Kidney (tissue), 14 donors: ENCODE measurements around the gene ACSM3. TPM values are rescaled to one million over a fixed set of nuclear protein-coding genes. Genes with fewer than 3 reads are reported as not detected.

Experiments
- DNase-seq, 5 donors: peaks; one replicate each; pipeline ENCODE4 v3.0.0-alpha.2; 2013 to 2020
- FAIRE-seq: peaks from 2 replicates; lab custom pipeline; 2012; peaks lifted over from hg19 to GRCh38; lab: Jason Lieb, UNC
- H3K27ac ChIP-seq, 2 donors: one replicate each; pipeline ENCODE4 v1.7.0; 2013; ENCODE audit warnings: low read depth in 2 of 2, low read length in 2 of 2, inconsistent platforms in 1 of 2
- H3K27me3 ChIP-seq: one replicate; pipeline ENCODE4 v1.7.1; 2013; ENCODE audit warnings: low read length, inconsistent platforms; ENCODE audit not compliant: control insufficient read depth, insufficient read depth
- H3K36me3 ChIP-seq, 3 donors: one replicate each; pipeline versions ENCODE4 v1.7.0 to v1.7.1; 2013; ENCODE audit warnings: low read length in 3 of 3, control low read depth in 1 of 3, inconsistent platforms in 1 of 3; ENCODE audit not compliant: insufficient read depth in 3 of 3, control insufficient read depth in 2 of 3
- H3K4me1 ChIP-seq, 3 donors: one replicate each; pipeline versions ENCODE4 v1.7.0 to v1.7.1; 2013; ENCODE audit warnings: low read length in 3 of 3, inconsistent platforms in 1 of 3, low read depth in 1 of 3; ENCODE audit not compliant: control insufficient read depth in 2 of 3, insufficient read depth in 2 of 3
- H3K4me3 ChIP-seq, 3 donors: one replicate each; pipeline versions ENCODE4 v1.7.0 to v1.8.1; 2013; ENCODE audit warnings: low read length in 3 of 3, control low read depth in 1 of 3, inconsistent platforms in 1 of 3
- H3K9ac ChIP-seq, 3 donors: one replicate each; pipeline versions ENCODE4 v1.7.0 to v1.7.1; 2013; ENCODE audit warnings: low read length in 3 of 3, control low read depth in 1 of 3, inconsistent platforms in 1 of 3
- H3K9me3 ChIP-seq, 3 donors: one replicate each; pipeline versions ENCODE4 v1.7.0 to v1.7.1; 2013; ENCODE audit warnings: low read length in 3 of 3, control low read depth in 1 of 3, inconsistent platforms in 1 of 3; ENCODE audit not compliant: control insufficient read depth in 2 of 3, insufficient read depth in 1 of 3
- CTCF ChIP-seq: IDR thresholded peaks from 3 replicates; pipeline ENCODE4 v1.5.1; 2012; ENCODE audit warnings: mild to moderate bottlenecking, moderate library complexity, borderline replicate concordance; ENCODE audit not compliant: insufficient read depth; ENCODE audit errors: extremely low read depth
- intact Hi-C: fragments of 100-400 bp; cut with DNase I; formaldehyde crosslinking; loops from one replicate; pipeline ENCODE4 v1.11.1; 2022
- polyA plus RNA-seq: library from polyadenylated mRNA; stranded (reverse); fragments of 350-450 nt; fragmentation: Illumina TruSeq; extraction: RNeasy Lipid Tissue Mini Kit (QIAGEN cat#74804); gene quantifications from one replicate; pipeline ENCODE4 v1.2.3, GENCODE V29; 2014; ENCODE audit warnings: low read depth, low replicate concordance; ENCODE audit not compliant: insufficient read depth
- total RNA-seq: library from RNA; stranded (reverse); fragmentation: NEBNext Ultra II Directional; extraction: Animal tissue kit (Norgen Biotek cat#: 25700); gene quantifications from one replicate; pipeline ENCODE4 v1.2.1, GENCODE V29; 2021
- donor health status: control.
- donor health status: control.
- donor health status: control.
- donor health status: control.
- donor health status: control.
- donor health status: DM: yes; HTN: yes; CAD: no.
- donor health status: Normal renal cell carcinoma (clear cell type).

ACSM3 gene
- total and polyA plus RNA-seq, 2 donors from 2014 or later, result 31.5 to 139 TPM

- no peaks in the 10 kb centered on the region for H3K9me3 ChIP-seq
- H3K9ac ChIP-seq, result no peak overlapping the region
- DNase-seq (no peak), FAIRE-seq (no peak)
- H3K4me1 ChIP-seq, result no peaks in the 10 kb centered on the region
- H3K27ac ChIP-seq, result no peak overlapping the region
- no peak overlapping the region for H3K4me3 ChIP-seq
- H3K27me3 ChIP-seq, result no peaks in the 10 kb centered on the region
- intact Hi-C loops, result no loop called here
- TF ChIP-seq CTCF, result no peak
- H3K36me3 ChIP-seq, result no peaks in the 10 kb centered on the region
Observed at GRCh38 chr16:20818929-20819585, 55.2 kb downstream of the ACSM3 start.

GRCh38 chr16:20821682-20822081 is 57.9 kb downstream of the ACSM3 start:
- no peak for FAIRE-seq
- Histone ChIP-seq H3K9me3 (no peaks in the 10 kb centered on the region), H3K4me3 (no peak overlapping the region), H3K4me1 (no peaks in the 10 kb centered on the region), H3K27ac (no peak overlapping the region), H3K9ac (no peak overlapping the region), H3K36me3 (no peaks in the 10 kb centered on the region), H3K27me3 (no peaks in the 10 kb centered on the region)
- TF ChIP-seq CTCF, result no peak
- no peak for DNase-seq
- intact Hi-C loops, result no loop called here

GRCh38 chr16:20822521-20823325 is 58.9 kb downstream of the ACSM3 start:
- Histone ChIP-seq H3K9ac (no peak overlapping the region), H3K4me3 (no peak overlapping the region), H3K4me1 (no peaks in the 10 kb centered on the region), H3K36me3 (no peaks in the 10 kb centered on the region), H3K9me3 (no peaks in the 10 kb centered on the region), H3K27me3 (no peaks in the 10 kb centered on the region), H3K27ac (no peak overlapping the region)
- intact Hi-C loops, result no loop called here
- TF ChIP-seq CTCF, result no peak
- DNase-seq, result no peak
- no peak for FAIRE-seq
